Endothelial cell of umbilical vein (primary cell): ENCODE data around the gene CAMTA1. TPM values are rescaled to one million over a fixed set of nuclear protein-coding genes. Genes with fewer than 3 reads are reported as not detected.

Experiments
- BruUV-seq: library from RNA; stranded (reverse); fragments of 400-500 nt; replicated peaks from 2 replicates; lab custom pipeline; 2021; lab: Mats Ljungman, UMichigan
- CTCF ChIA-PET: fragments of 300-600, 350-600 bp; sonication (Branson Sonifier 250); formaldehyde crosslinking; loops from one replicate; lab custom pipeline; 2021; ENCODE audit warnings: antibody characterized with exemption, inconsistent platforms; lab: Charles Lee
- POLR2A ChIA-PET: fragments of 300-600, 350-600 bp; sonication (Branson Sonifier 250); formaldehyde crosslinking; loops from one replicate; lab custom pipeline; 2021; ENCODE audit warnings: antibody characterized with exemption, inconsistent platforms; lab: Charles Lee
- DNase-seq: peaks from one replicate; pipeline ENCODE4 v3.0.0-alpha.2; 2011; ENCODE audit warnings: low read depth, low spot score
- FAIRE-seq: peaks from 2 replicates; lab custom pipeline; 2011; peaks lifted over from hg19 to GRCh38; lab: Jason Lieb, UNC
- H2AFZ ChIP-seq: 2 replicates; pipeline ENCODE4 v1.6.0; 2012; ENCODE audit warnings: low read depth, low read length, control low read depth, inconsistent platforms
- H3K27ac ChIP-seq: 2 replicates; pipeline ENCODE4 v1.5.1; 2011; ENCODE audit warnings: low read depth, mild to moderate bottlenecking, control low read depth, low read length, moderate library complexity; ENCODE audit not compliant: insufficient read depth
- H3K27me3 ChIP-seq, 2 experiments: 2 replicates each; pipeline versions ENCODE4 v1.6.0 to v1.6.1; 2011; ENCODE audit warnings: low read length in 2 of 2, mixed read lengths in 1 of 2; ENCODE audit not compliant: control insufficient read depth in 2 of 2, insufficient read depth in 2 of 2
- H3K36me3 ChIP-seq, 2 experiments: 2 replicates in 1 of 2; 3 replicates in 1 of 2; pipeline ENCODE4 v1.5.1; 2011; ENCODE audit warnings: low read length in 2 of 2, mild to moderate bottlenecking in 1 of 2, moderate library complexity in 1 of 2; ENCODE audit not compliant: control insufficient read depth in 2 of 2, insufficient read depth in 2 of 2; ENCODE audit errors: extremely low read depth in 1 of 2
- H3K4me1 ChIP-seq: 3 replicates; pipeline ENCODE4 v1.5.1; 2011; ENCODE audit warnings: mild to moderate bottlenecking, low read length; ENCODE audit not compliant: control insufficient read depth, insufficient read depth; ENCODE audit errors: extremely low read depth
- H3K4me2 ChIP-seq: 2 replicates; pipeline ENCODE4 v1.6.1; 2011; ENCODE audit warnings: low read length, control low read depth, mixed read lengths; ENCODE audit not compliant: insufficient read depth
- H3K4me3 ChIP-seq, 3 experiments: fragments of 200-600 bp in 1 of 3; sonication (generic), shearing (Covaris generic) in 1 of 3; replicated peaks in 1 of 3; 2 replicates each; pipeline ENCODE4 v1.5.1; 2011 to 2016; ENCODE audit warnings: control low read depth in 3 of 3, low read length in 3 of 3, mild to moderate bottlenecking in 2 of 3, inconsistent platforms in 1 of 3, low read depth in 1 of 3, moderate library complexity in 1 of 3; ENCODE audit not compliant: insufficient read depth in 1 of 3
- H3K79me2 ChIP-seq: 2 replicates; pipeline ENCODE4 v1.6.0; 2012; ENCODE audit warnings: low read length, inconsistent platforms; ENCODE audit not compliant: control insufficient read depth, insufficient read depth
- H3K9ac ChIP-seq: replicated peaks from 2 replicates; pipeline ENCODE3; 2011; ENCODE audit warnings: low read length, control low read depth; ENCODE audit not compliant: insufficient read depth; ENCODE audit errors: extremely low read depth
- H3K9me1 ChIP-seq: replicated peaks from 3 replicates; pipeline ENCODE4 v1.6.0; 2011; ENCODE audit warnings: mild to moderate bottlenecking, low read length; ENCODE audit not compliant: control insufficient read depth, insufficient read depth; ENCODE audit errors: extremely low read depth
- H3K9me3 ChIP-seq: replicated peaks from 2 replicates; pipeline ENCODE4 v1.5.1; 2012; ENCODE audit warnings: low read length, inconsistent platforms; ENCODE audit not compliant: control insufficient read depth, insufficient read depth
- H4K20me1 ChIP-seq: replicated peaks from 2 replicates; pipeline ENCODE3; 2011; ENCODE audit warnings: mild to moderate bottlenecking, low read length; ENCODE audit not compliant: control insufficient read depth, insufficient read depth; ENCODE audit errors: extremely low read depth
- EZH2 ChIP-seq: IDR thresholded peaks from 2 replicates; pipeline ENCODE4 v1.6.1; 2012; ENCODE audit warnings: borderline replicate concordance, low read depth, mild to moderate bottlenecking, moderate library complexity, low read length, inconsistent platforms; ENCODE audit not compliant: severe bottlenecking
- FOS ChIP-seq: IDR thresholded peaks from 2 replicates; pipeline ENCODE4 v1.6.1; 2011; ENCODE audit warnings: mild to moderate bottlenecking, low read length, moderate library complexity, borderline replicate concordance; ENCODE audit not compliant: insufficient read depth
- GATA2 ChIP-seq: IDR thresholded peaks from 2 replicates; pipeline ENCODE4 v1.7.0; 2011; ENCODE audit warnings: low read depth, mild to moderate bottlenecking, moderate library complexity, mixed read lengths, low read length; ENCODE audit not compliant: insufficient read length, insufficient read depth
- JUN ChIP-seq: IDR thresholded peaks from 2 replicates; pipeline ENCODE4 v1.6.1; 2011; ENCODE audit warnings: borderline replicate concordance, low read depth; ENCODE audit not compliant: insufficient read length, insufficient read depth
- MYC ChIP-seq: IDR thresholded peaks from one replicate; pipeline ENCODE4 v1.6.1; 2011; ENCODE audit warnings: mild to moderate bottlenecking, low read depth, low read length
- POLR2A ChIP-seq: IDR thresholded peaks from 2 replicates; pipeline ENCODE4 v1.6.1; 2012; ENCODE audit warnings: low read depth, mild to moderate bottlenecking, control low read depth, low read length
- POLR2AphosphoS5 ChIP-seq: IDR thresholded peaks from 2 replicates; pipeline ENCODE4 v1.6.1; 2012; ENCODE audit warnings: low read depth, mild to moderate bottlenecking, control low read depth, low read length, moderate library complexity; ENCODE audit not compliant: insufficient read depth
- dilution Hi-C: fragments of 300-500 bp; cut with MboI; formaldehyde crosslinking; loops from one replicate; pipeline ENCODE4 v1.15.0; 2019; ENCODE audit warnings: low sequenced_read_pairs; ENCODE audit not compliant: extremely low pct_ligation_motif_present
- intact Hi-C: fragments of 100-400 bp; cut with micrococcal nuclease; formaldehyde crosslinking; loops from one replicate; pipeline ENCODE4 v1.10.0; 2022
- polyA plus RNA-seq, 4 experiments: library from polyadenylated mRNA; depleted of rRNA in 3 of 4; stranded (reverse) in 3 of 4; unstranded in 1 of 4; fragments of >200 nt; gene quantifications; 2 replicates each; pipeline versions ENCODE4 v1.2.1 to v1.2.3, GENCODE V29; 2011 to 2012; ENCODE audit warnings: missing spikeins in 1 of 4
- total RNA-seq: library from RNA; stranded (reverse); gene quantifications from 2 replicates; pipeline ENCODE4 v1.2.3, GENCODE V29; 2021
- TF ChIP-seq, protein P1 (sequence below), 2 donors: IDR thresholded peaks; 1 replicate in 1 of 2; 2 replicates in 1 of 2; pipeline ENCODE4 v1.5.1; 2011; ENCODE audit warnings: low read length in 2 of 2, mild to moderate bottlenecking in 2 of 2, moderate library complexity in 2 of 2, control low read depth in 1 of 2, inconsistent platforms in 1 of 2, low read depth in 1 of 2; ENCODE audit not compliant: insufficient read depth in 1 of 2; ENCODE audit errors: extremely low read depth in 1 of 2
- TF ChIP-seq, protein P2 (sequence below): IDR thresholded peaks from 2 replicates; pipeline ENCODE4 v1.6.1; 2011; ENCODE audit not compliant: insufficient read depth, insufficient read length

The CAMTA1 gene
- total and polyA plus RNA-seq, 2 donors (not counting 3 experiments of a cell fraction or from before 2014, with no cell fraction given), result 50.8 to 92.7 TPM

DNA sequence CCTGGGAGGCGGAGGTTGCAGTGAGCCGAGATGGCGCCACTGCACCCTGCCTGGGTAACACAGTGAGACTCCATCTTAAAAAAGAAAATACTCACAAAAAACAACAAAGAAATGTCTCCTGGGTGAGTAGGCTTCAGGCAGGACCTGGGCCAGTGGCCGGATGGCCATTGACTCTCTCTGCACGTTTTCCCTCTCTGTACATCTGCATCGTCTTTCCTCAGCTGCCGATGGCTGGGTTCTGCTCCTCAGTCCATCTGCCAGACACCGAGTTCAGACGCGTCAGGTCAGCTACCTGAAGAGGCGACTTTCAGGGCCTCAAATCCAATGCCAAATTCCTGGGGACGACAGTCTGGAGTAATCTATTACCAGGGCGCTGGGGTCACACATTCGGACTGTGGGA is 199.3 kb downstream of the CAMTA1 start:
- H3K27me3 ChIP-seq, result no peaks in the 10 kb centered on the region
- no peak overlapping the region for H3K9ac ChIP-seq
- no peaks in the 10 kb centered on the region for H3K36me3 ChIP-seq
- no peaks in the 10 kb centered on the region for H4K20me1 ChIP-seq
- dilution Hi-C loops, result no loop called here
- DNase-seq (no peak), FAIRE-seq (no peak)
- H3K4me3 ChIP-seq, result no peak overlapping the region
- BruUV-seq, result no TSS peak
- CTCF ChIA-PET, result no interaction called here
- intact Hi-C loops, result no loop called here
- no peaks in the 10 kb centered on the region for H3K9me1 ChIP-seq
- H3K27ac ChIP-seq, result no peak overlapping the region
- H3K79me2 ChIP-seq, result no peaks in the 10 kb centered on the region
- no peak overlapping the region for H2AFZ ChIP-seq
- POLR2A ChIA-PET, result no interaction called here
- TF ChIP-seq, protein P1, sequence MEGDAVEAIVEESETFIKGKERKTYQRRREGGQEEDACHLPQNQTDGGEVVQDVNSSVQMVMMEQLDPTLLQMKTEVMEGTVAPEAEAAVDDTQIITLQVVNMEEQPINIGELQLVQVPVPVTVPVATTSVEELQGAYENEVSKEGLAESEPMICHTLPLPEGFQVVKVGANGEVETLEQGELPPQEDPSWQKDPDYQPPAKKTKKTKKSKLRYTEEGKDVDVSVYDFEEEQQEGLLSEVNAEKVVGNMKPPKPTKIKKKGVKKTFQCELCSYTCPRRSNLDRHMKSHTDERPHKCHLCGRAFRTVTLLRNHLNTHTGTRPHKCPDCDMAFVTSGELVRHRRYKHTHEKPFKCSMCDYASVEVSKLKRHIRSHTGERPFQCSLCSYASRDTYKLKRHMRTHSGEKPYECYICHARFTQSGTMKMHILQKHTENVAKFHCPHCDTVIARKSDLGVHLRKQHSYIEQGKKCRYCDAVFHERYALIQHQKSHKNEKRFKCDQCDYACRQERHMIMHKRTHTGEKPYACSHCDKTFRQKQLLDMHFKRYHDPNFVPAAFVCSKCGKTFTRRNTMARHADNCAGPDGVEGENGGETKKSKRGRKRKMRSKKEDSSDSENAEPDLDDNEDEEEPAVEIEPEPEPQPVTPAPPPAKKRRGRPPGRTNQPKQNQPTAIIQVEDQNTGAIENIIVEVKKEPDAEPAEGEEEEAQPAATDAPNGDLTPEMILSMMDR (IDR thresholded peaks at IDR 0.05; ENCODE audit: extremely low read depth in 1 of 2, insufficient read depth in 1 of 2, low read depth in 1 of 2, low read length in 2 of 2), result no peak
- TF ChIP-seq FOS (no peak), POLR2AphosphoS5 (no peak), POLR2A (no peak), GATA2 (no peak), MYC (no peak), JUN (no peak)
- no peaks in the 10 kb centered on the region for H3K4me1 ChIP-seq
- H3K9me3 ChIP-seq, result no peaks in the 10 kb centered on the region
- no peak overlapping the region for H3K4me2 ChIP-seq

DNA sequence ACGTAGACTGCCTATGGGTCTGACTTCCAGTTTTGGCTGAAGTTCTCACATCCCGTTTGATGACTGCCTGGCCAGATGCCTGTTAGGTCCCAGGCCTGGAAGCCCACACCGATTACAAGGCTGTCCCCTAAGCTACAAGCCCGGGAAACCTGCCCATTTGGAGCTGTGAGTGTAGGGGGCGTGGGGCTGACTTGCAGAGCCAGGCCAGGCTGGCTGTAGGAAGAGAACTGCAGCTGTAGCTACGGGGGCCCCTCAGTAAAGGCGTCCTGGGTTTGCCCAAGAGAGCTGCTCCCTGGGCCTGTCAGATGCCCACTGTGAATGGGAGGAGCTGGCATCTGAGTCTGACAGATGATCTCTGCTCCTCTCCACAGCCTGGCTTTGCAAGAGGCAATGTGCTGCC is 199.7 kb downstream of the CAMTA1 start:
- H3K79me2 ChIP-seq, result no peaks in the 10 kb centered on the region
- intact Hi-C loops, result no loop called here
- H3K4me1 ChIP-seq, result no peaks in the 10 kb centered on the region
- DNase-seq (no peak), FAIRE-seq (no peak)
- H3K9me1 ChIP-seq, result no peaks in the 10 kb centered on the region
- dilution Hi-C loops, result no loop called here
- TF ChIP-seq, protein P2, sequence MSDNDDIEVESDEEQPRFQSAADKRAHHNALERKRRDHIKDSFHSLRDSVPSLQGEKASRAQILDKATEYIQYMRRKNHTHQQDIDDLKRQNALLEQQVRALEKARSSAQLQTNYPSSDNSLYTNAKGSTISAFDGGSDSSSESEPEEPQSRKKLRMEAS, result no peak
- TF ChIP-seq POLR2AphosphoS5, result no peak
- no peak for TF ChIP-seq MYC
- no peak for TF ChIP-seq GATA2
- no peak for TF ChIP-seq JUN
- no peak for TF ChIP-seq FOS
- TF ChIP-seq, protein P1 (IDR thresholded peaks at IDR 0.05; ENCODE audit: extremely low read depth in 1 of 2, insufficient read depth in 1 of 2, low read depth in 1 of 2, low read length in 2 of 2), result no peak
- TF ChIP-seq POLR2A, result no peak
- TF ChIP-seq EZH2, result no peak
- POLR2A ChIA-PET, result no interaction called here
- H3K36me3 ChIP-seq, result no peaks in the 10 kb centered on the region
- CTCF ChIA-PET, result no interaction called here
- H3K4me2 ChIP-seq, result no peak overlapping the region
- H3K27ac ChIP-seq, result no peak overlapping the region
- no TSS peak for BruUV-seq
- H3K4me3 ChIP-seq, result no peak overlapping the region
- H3K27me3 ChIP-seq, result no peaks in the 10 kb centered on the region
- no peak overlapping the region for H3K9ac ChIP-seq
- H4K20me1 ChIP-seq, result no peaks in the 10 kb centered on the region
- no peak overlapping the region for H2AFZ ChIP-seq
- H3K9me3 ChIP-seq, result no peaks in the 10 kb centered on the region
